Measurements from ENCODE around the gene MLLT3. TPM values are rescaled to one million over a fixed set of nuclear protein-coding genes. Genes with fewer than 3 reads are reported as not detected.

MLLT3 gene
- polyA plus RNA-seq, 1 experiment = 32.5 TPM

GRCh38 chr9:20566401-20566800 lies 55.9 kb downstream of the MLLT3 start:
- no peak for TF ChIP-seq CTCF (IDR thresholded peaks at IDR 0.05; ENCODE audit: low read depth, low read length)
- Histone ChIP-seq H3K9me3 (ENCODE audit: control insufficient read depth, insufficient read depth, low read length) (no peaks in the 10 kb centered on the region), H3K4me3 (ENCODE audit: low read depth, low read length) (no peak overlapping the region), H3K27me3 (ENCODE audit: control insufficient read depth, insufficient read depth, low read length) (no peaks in the 10 kb centered on the region), H3K27ac (ENCODE audit: low read depth, low read length) (no peak overlapping the region)
- POLR2A ChIA-PET = no interaction called here
- CTCF ChIA-PET = no interaction called here
- DNase-seq (ENCODE audit: low read depth, low spot score) = no peak

GRCh38 chr9:20564650-20565049 lies 57.6 kb downstream of the MLLT3 start:
- POLR2A ChIA-PET = no interaction called here
- no peak for DNase-seq (ENCODE audit: low read depth, low spot score)
- no peak for TF ChIP-seq CTCF (IDR thresholded peaks at IDR 0.05; ENCODE audit: low read depth, low read length)
- no peak overlapping the region for H3K4me3 ChIP-seq (ENCODE audit: low read depth, low read length)
- no peaks in the 10 kb centered on the region for H3K27me3 ChIP-seq (ENCODE audit: control insufficient read depth, insufficient read depth, low read length)
- H3K27ac ChIP-seq (ENCODE audit: low read depth, low read length) = no peak overlapping the region
- CTCF ChIA-PET = no interaction called here
- no peaks in the 10 kb centered on the region for H3K9me3 ChIP-seq (ENCODE audit: control insufficient read depth, insufficient read depth, low read length)

GRCh38 chr9:20563917-20564316 lies 58.4 kb downstream of the MLLT3 start:
- DNase-seq (ENCODE audit: low read depth, low spot score) = no peak
- Histone ChIP-seq H3K9me3 (ENCODE audit: control insufficient read depth, insufficient read depth, low read length) (no peaks in the 10 kb centered on the region), H3K27me3 (ENCODE audit: control insufficient read depth, insufficient read depth, low read length) (no peaks in the 10 kb centered on the region), H3K27ac (ENCODE audit: low read depth, low read length) (no peak overlapping the region), H3K4me3 (ENCODE audit: low read depth, low read length) (no peak overlapping the region)
- ChIA-PET CTCF (no interaction called here), POLR2A (no interaction called here)
- no peak for TF ChIP-seq CTCF (IDR thresholded peaks at IDR 0.05; ENCODE audit: low read depth, low read length)

- Histone ChIP-seq H3K4me3 (ENCODE audit: low read depth, low read length) (no peak overlapping the region), H3K27me3 (ENCODE audit: control insufficient read depth, insufficient read depth, low read length) (no peaks in the 10 kb centered on the region), H3K27ac (ENCODE audit: low read depth, low read length) (no peak overlapping the region), H3K9me3 (ENCODE audit: control insufficient read depth, insufficient read depth, low read length) (no peaks in the 10 kb centered on the region)
- ChIA-PET CTCF (interaction anchor here (1.0 kb wide), 1 partner anchor 39 kb away, joined by 13 read pairs; no protein-coding TSS in a partner anchor), POLR2A (no interaction called here)
- DNase-seq (ENCODE audit: low read depth, low spot score) = no peak
- TF ChIP-seq CTCF (IDR thresholded peaks at IDR 0.05; ENCODE audit: low read depth, low read length) = no peak
Measured at GRCh38 chr9:20562051-20562450, 60.2 kb downstream of the MLLT3 start.

GRCh38 chr9:20561531-20561930 lies 60.8 kb downstream of the MLLT3 start:
- H3K27me3 ChIP-seq (ENCODE audit: control insufficient read depth, insufficient read depth, low read length) = no peaks in the 10 kb centered on the region
- DNase-seq (ENCODE audit: low read depth, low spot score) = no peak
- POLR2A ChIA-PET = no interaction called here
- no peak overlapping the region for H3K27ac ChIP-seq (ENCODE audit: low read depth, low read length)
- H3K9me3 ChIP-seq (ENCODE audit: control insufficient read depth, insufficient read depth, low read length) = no peaks in the 10 kb centered on the region
- CTCF ChIA-PET = no interaction called here
- H3K4me3 ChIP-seq (ENCODE audit: low read depth, low read length) = no peak overlapping the region
- TF ChIP-seq CTCF (IDR thresholded peaks at IDR 0.05; ENCODE audit: low read depth, low read length) = no peak

All from AG04450 (cell line).